C1 segment of cervical spinal cord (tissue), 14 donors: ENCODE data around the gene COMMD2.

Experiments used
- DNase-seq, 14 donors: peaks; one replicate each; lab custom pipeline; 2025; lab: John Stamatoyannopoulos, UW

The COMMD2 gene

DNA sequence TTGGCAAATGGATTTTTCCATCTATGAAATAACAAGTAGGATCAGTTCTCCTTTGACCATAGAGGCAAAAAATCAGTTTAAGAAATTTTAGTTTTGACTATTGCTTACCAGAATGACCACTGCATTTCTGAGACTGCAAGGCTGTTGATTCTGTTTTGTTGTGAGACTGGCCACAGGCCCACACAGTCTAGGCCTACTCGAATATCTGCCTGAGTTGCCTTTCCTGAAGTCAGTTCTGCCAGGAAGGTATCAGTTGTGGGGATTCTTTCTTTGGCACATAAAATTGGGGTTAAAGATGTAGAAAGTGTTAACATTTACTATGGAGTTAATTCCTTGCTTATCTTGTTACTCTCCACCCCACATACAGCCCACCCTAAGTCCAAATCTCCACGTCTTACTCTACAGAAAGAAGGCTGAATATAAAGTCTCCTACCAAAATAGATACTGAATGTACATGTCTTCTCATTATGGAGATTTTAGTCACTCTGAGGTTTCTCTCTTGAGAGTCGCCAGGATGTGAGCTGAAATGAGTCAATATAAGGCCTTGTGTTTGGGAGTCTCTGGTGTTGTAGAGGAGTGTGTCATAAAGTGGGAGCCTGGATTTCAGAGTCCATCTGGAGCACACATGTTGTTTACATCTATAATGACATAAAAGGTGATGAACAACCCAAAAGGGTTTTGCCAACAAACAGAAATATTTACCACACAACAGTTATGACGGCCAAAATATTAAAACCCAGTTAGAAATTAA lies 49.4 kb downstream of the COMMD2 start:
- DNase-seq, result no peak

DNA sequence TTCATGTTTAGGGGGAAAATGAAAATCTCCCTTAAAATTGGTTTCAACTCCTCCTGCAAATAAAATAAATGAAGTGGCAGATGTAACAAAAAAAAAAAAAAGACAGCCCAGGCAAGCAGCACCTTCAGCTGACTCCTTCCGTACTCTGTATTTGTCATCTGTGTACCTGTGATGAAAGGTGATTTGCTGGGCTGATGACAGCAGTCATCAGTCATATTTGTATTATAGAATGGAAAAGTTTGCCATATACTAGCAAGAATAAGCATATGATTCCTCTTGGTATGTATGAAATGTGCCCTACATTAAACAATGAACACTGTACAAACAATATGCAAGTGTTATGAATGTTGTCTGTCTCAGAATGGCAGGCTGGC lies 50.3 kb downstream of the COMMD2 start:
- DNase-seq, result no peak

DNA sequence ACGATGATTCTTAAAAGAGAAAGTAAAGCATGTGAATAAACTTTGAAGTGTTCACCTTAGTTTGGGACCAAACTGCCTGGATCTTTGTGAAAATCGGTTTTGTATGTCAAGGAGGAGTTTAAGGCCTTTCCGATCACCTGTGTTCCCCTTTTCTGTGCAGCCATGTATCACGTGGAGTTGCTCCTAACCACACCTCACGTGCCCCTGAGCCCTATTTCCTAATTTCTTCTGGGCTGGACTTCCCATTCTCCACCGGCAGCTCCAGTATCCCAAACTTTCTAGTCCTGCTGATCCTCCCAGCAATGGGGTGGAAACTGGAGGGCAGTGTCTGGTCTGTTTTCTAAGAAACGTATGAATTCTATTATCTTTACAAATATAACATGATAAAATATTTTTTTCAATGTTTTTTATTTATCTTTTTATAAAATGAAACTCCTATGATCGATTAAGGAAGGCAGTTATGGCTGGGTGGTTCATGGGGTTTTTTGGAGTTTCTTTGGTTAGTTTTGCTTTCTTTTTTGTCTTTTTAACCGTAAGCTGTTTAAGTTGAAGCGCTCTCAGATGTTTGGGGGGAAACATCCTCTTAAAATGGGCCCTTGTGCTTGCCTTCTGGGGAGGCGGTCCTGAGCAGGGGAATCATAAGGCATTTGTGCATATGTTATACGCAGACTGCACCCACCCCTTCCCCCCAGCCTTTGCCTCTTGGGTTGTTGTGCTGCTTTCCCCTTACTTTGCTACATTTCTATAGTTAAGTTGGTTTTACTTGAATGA lies 50.9 kb downstream of the COMMD2 start:
- no peak for DNase-seq
